CD4-positive, alpha-beta T cell (primary cell): ENCODE measurements around the gene KCTD10. TPM values are rescaled to one million over a fixed set of nuclear protein-coding genes. Genes with fewer than 3 reads are reported as not detected.

ENCODE experiments used
- ATAC-seq: fragments of 200-7000 bp; cut with Tn5 transposase; one replicate; pipeline ENCODE4 v1.10.0; 2022; ENCODE audit warnings: mild to moderate bottlenecking; ENCODE audit not compliant: poor library complexity
- CTCF ChIA-PET: fragments of 350-600 bp; sonication (Branson Sonifier 250); formaldehyde crosslinking; loops from one replicate; lab custom pipeline; 2021; ENCODE audit warnings: antibody characterized with exemption, inconsistent platforms; lab: Charles Lee
- POLR2A ChIA-PET: fragments of 350-600 bp; sonication (Branson Sonifier 250); formaldehyde crosslinking; loops from one replicate; lab custom pipeline; 2021; ENCODE audit warnings: antibody characterized with exemption, inconsistent platforms; lab: Charles Lee
- DNase-seq, 14 experiments: peaks; one replicate each; pipeline ENCODE4 v3.0.0-alpha.2; 2013 to 2020; ENCODE audit warnings: mixed read lengths in 2 of 14
- H3K27ac ChIP-seq, 2 donors: one replicate each; pipeline versions ENCODE4 v1.5.1 to v1.7.0; 2013; ENCODE audit warnings: low read length in 2 of 2, low read depth in 1 of 2, mild to moderate bottlenecking in 1 of 2
- H3K27me3 ChIP-seq, 2 experiments: 1 replicate in 1 of 2; 2 replicates in 1 of 2; pipeline versions ENCODE4 v1.6.1 to v1.7.0; 2013; ENCODE audit warnings: low read length in 2 of 2, control low read depth in 1 of 2, mild to moderate bottlenecking in 1 of 2, moderate library complexity in 1 of 2; ENCODE audit not compliant: insufficient read depth in 2 of 2, control insufficient read depth in 1 of 2
- H3K36me3 ChIP-seq: one replicate; pipeline ENCODE4 v1.6.1; 2013; ENCODE audit warnings: low read length, control low read depth; ENCODE audit not compliant: insufficient read depth
- H3K4me1 ChIP-seq: one replicate; pipeline ENCODE4 v1.6.1; 2013; ENCODE audit warnings: low read length, control low read depth; ENCODE audit not compliant: insufficient read depth
- H3K4me3 ChIP-seq: one replicate; pipeline ENCODE4 v1.5.1; 2013; ENCODE audit warnings: mild to moderate bottlenecking, low read length, moderate library complexity
- H3K9me3 ChIP-seq, 2 experiments: 1 replicate in 1 of 2; 2 replicates in 1 of 2; pipeline versions ENCODE4 v1.6.1 to v1.7.0; 2013; ENCODE audit warnings: low read length in 2 of 2, mild to moderate bottlenecking in 2 of 2, control low read depth in 1 of 2, moderate library complexity in 1 of 2; ENCODE audit not compliant: control insufficient read depth in 1 of 2, insufficient read depth in 1 of 2
- H3K27ac Mint-ChIP-seq: one replicate; pipeline ENCODE4 v1.8.0; 2020; ENCODE audit warnings: mixed read lengths
- H3K27me3 Mint-ChIP-seq: one replicate; pipeline ENCODE4 v1.8.0; 2021; ENCODE audit warnings: mixed read lengths
- H3K36me3 Mint-ChIP-seq: one replicate; pipeline ENCODE4 v1.8.0; 2021; ENCODE audit warnings: low read depth, mixed read lengths
- H3K4me1 Mint-ChIP-seq: one replicate; pipeline ENCODE4 v1.8.0; 2021; ENCODE audit warnings: low read depth, mixed read lengths
- H3K4me3 Mint-ChIP-seq: one replicate; pipeline ENCODE4 v1.8.0; 2020; ENCODE audit warnings: mild to moderate bottlenecking, mixed read lengths
- H3K9me3 Mint-ChIP-seq: one replicate; pipeline ENCODE4 v1.8.0; 2020; ENCODE audit warnings: mixed read lengths
- CTCF ChIP-seq: fragments of 200-600 bp; IDR thresholded peaks from one replicate; pipeline ENCODE4 v1.8.0; 2022; ENCODE audit warnings: antibody characterized with exemption, mild to moderate bottlenecking
- intact Hi-C, 2 experiments: fragments of 100-400 bp; cut with DNase I in 1 of 2; cut with micrococcal nuclease in 1 of 2; formaldehyde crosslinking; loops; one replicate each; pipeline versions ENCODE4 v1.15.1 to v1.9.0; 2023 to 2025; cut with DNase I, micrococcal nuclease
- total RNA-seq, 174 experiments: library from RNA in 2 of 174; stranded (reverse) in 2 of 174; gene quantifications; one replicate each; pipeline ENCODE4 v1.2.3 and lab custom pipeline; 2021 to 2026

The KCTD10 gene
- total RNA-seq, 2 experiments from 2014 or later: 24.2 to 26.1 TPM

- no peak overlapping the region for H3K27ac ChIP-seq
- H3K9me3 Mint-ChIP-seq: no peaks in the 10 kb centered on the region
- no peaks in the 10 kb centered on the region for H3K27me3 ChIP-seq
- TF ChIP-seq CTCF: no peak
- ChIA-PET POLR2A (no interaction called here), CTCF (interaction anchor here (1.1 to 1.3 kb wide), 2 partner anchors 22 to 325 kb away, joined by 3 read pairs; no protein-coding TSS in a partner anchor)
- H3K9me3 ChIP-seq: no peaks in the 10 kb centered on the region
- H3K4me1 ChIP-seq: no peaks in the 10 kb centered on the region
- ATAC-seq (no peak), DNase-seq (no peak)
- H3K27me3 Mint-ChIP-seq: no peaks in the 10 kb centered on the region
- no peak overlapping the region for H3K4me3 ChIP-seq
- H3K36me3 ChIP-seq: peaks cover 74% of the 10 kb centered on the region
- H3K4me3 Mint-ChIP-seq: no peak overlapping the region
- no peaks in the 10 kb centered on the region for H3K4me1 Mint-ChIP-seq
- intact Hi-C loops: no loop called here
- H3K36me3 Mint-ChIP-seq: peaks cover 78% of the 10 kb centered on the region
- H3K27ac Mint-ChIP-seq: no peak overlapping the region
Measured at GRCh38 chr12:109449845-109450532, 27.1 kb downstream of the KCTD10 start.

GRCh38 chr12:109448707-109449390, 28.3 kb downstream of the KCTD10 start:
- H3K4me1 ChIP-seq: no peaks in the 10 kb centered on the region

GRCh38 chr12:109448272-109448671, 28.8 kb downstream of the KCTD10 start:
- intact Hi-C loops: no loop called here
- CTCF ChIA-PET: no interaction called here
- ATAC-seq: no peak
- Histone ChIP-seq H3K27ac (no peak overlapping the region), H3K4me3 (no peak overlapping the region), H3K9me3 (no peaks in the 10 kb centered on the region), H3K36me3 (peaks cover 57% of the 10 kb centered on the region), H3K4me1 (no peaks in the 10 kb centered on the region), H3K27me3 (no peaks in the 10 kb centered on the region)
- no peak for DNase-seq
- POLR2A ChIA-PET: no interaction called here
- Mint-ChIP-seq H3K36me3 (peaks cover 70% of the 10 kb centered on the region), H3K9me3 (no peaks in the 10 kb centered on the region), H3K4me3 (no peak overlapping the region), H3K27me3 (no peaks in the 10 kb centered on the region), H3K4me1 (no peaks in the 10 kb centered on the region), H3K27ac (no peak overlapping the region)
- no peak for TF ChIP-seq CTCF

More at GRCh38 chr12:109448707-109449390, 28.3 kb downstream of the KCTD10 start:
- ATAC-seq (no peak), DNase-seq (no peak)
- intact Hi-C loops: no loop called here
- H3K27me3 Mint-ChIP-seq: no peaks in the 10 kb centered on the region
- Histone ChIP-seq H3K36me3 (peaks cover 63% of the 10 kb centered on the region), H3K27me3 (no peaks in the 10 kb centered on the region), H3K9me3 (no peaks in the 10 kb centered on the region), H3K27ac (no peak overlapping the region), H3K4me3 (no peak overlapping the region)
- ChIA-PET CTCF (interaction anchor here (1.1 kb wide), 1 partner anchor 20 kb away, joined by 3 read pairs; no protein-coding TSS in a partner anchor), POLR2A (no interaction called here)
- TF ChIP-seq CTCF: no peak
- H3K27ac Mint-ChIP-seq: no peak overlapping the region
- H3K4me1 Mint-ChIP-seq: no peaks in the 10 kb centered on the region
- H3K9me3 Mint-ChIP-seq: no peaks in the 10 kb centered on the region
- no peak overlapping the region for H3K4me3 Mint-ChIP-seq
- H3K36me3 Mint-ChIP-seq: peaks cover 76% of the 10 kb centered on the region
